WERI-Rb-1 (cell line): ENCODE results near the gene ASS1.

ENCODE experiments used
- DNase-seq: peaks from one replicate; pipeline ENCODE4 v3.0.0-alpha.2; 2020
- H3K27ac ChIP-seq: fragments of 250-450 bp; sonication (Bioruptor Pico); 2 replicates; pipeline ENCODE4 v1.5.1; 2020; ENCODE audit warnings: mild to moderate bottlenecking, moderate library complexity
- H3K27me3 ChIP-seq: fragments of 250-450 bp; sonication (Bioruptor Pico); 2 replicates; pipeline ENCODE4 v1.5.1; 2021; ENCODE audit warnings: mild to moderate bottlenecking, low read depth, moderate library complexity; ENCODE audit not compliant: insufficient read depth, severe bottlenecking
- H3K36me3 ChIP-seq: fragments of 250-450 bp; sonication (Bioruptor Pico); 2 replicates; pipeline ENCODE4 v1.5.1; 2020; ENCODE audit warnings: mild to moderate bottlenecking, moderate library complexity
- H3K4me3 ChIP-seq: 2 replicates; pipeline ENCODE4 v1.5.1; 2011; ENCODE audit warnings: low read depth, mild to moderate bottlenecking, control low read depth, low read length
- H3K9me3 ChIP-seq: fragments of 250-450 bp; sonication (Bioruptor Pico); 2 replicates; pipeline ENCODE4 v1.5.1; 2021; ENCODE audit warnings: mild to moderate bottlenecking, moderate library complexity; ENCODE audit not compliant: severe bottlenecking
- CTCF ChIP-seq: IDR thresholded peaks from 2 replicates; pipeline ENCODE4 v1.5.1; 2011; ENCODE audit warnings: low read depth, mild to moderate bottlenecking, control low read depth, inconsistent platforms, low read length

The ASS1 gene

GRCh38 chr9:130421154-130421801, 23.5 kb upstream of the ASS1 start:
- H3K9me3 ChIP-seq: no peaks in the 10 kb centered on the region
- no peaks in the 10 kb centered on the region for H3K27me3 ChIP-seq
- H3K36me3 ChIP-seq: no peaks in the 10 kb centered on the region
- no peak for DNase-seq
- no peak overlapping the region for H3K4me3 ChIP-seq
- peak overlapping the region; percentile 15 for H3K27ac ChIP-seq
- TF ChIP-seq CTCF: no peak

- no peak for TF ChIP-seq CTCF
- peak; percentile 95 for DNase-seq
- Histone ChIP-seq H3K27ac (peak overlapping the region; percentile 15), H3K9me3 (no peaks in the 10 kb centered on the region), H3K27me3 (no peaks in the 10 kb centered on the region), H3K4me3 (no peak overlapping the region), H3K36me3 (no peaks in the 10 kb centered on the region)
Measured at GRCh38 chr9:130421802-130422276, 22.9 kb upstream of the ASS1 start.

- Histone ChIP-seq H3K36me3 (no peaks in the 10 kb centered on the region), H3K27me3 (no peaks in the 10 kb centered on the region)
Measured at GRCh38 chr9:130422546-130422945, 22.2 kb upstream of the ASS1 start.

GRCh38 chr9:130423272-130423671, 21.5 kb upstream of the ASS1 start:
- Histone ChIP-seq H3K4me3 (no peak overlapping the region), H3K36me3 (no peaks in the 10 kb centered on the region), H3K27ac (no peak overlapping the region), H3K9me3 (no peaks in the 10 kb centered on the region), H3K27me3 (no peaks in the 10 kb centered on the region)
- DNase-seq: peak; percentile 54
- no peak for TF ChIP-seq CTCF

More at GRCh38 chr9:130422546-130422945, 22.2 kb upstream of the ASS1 start:
- H3K9me3 ChIP-seq: no peaks in the 10 kb centered on the region
- no peak overlapping the region for H3K4me3 ChIP-seq
- DNase-seq: peak; percentile 9
- no peak overlapping the region for H3K27ac ChIP-seq
- no peak for TF ChIP-seq CTCF

- H3K27me3 ChIP-seq: no peaks in the 10 kb centered on the region
- no peaks in the 10 kb centered on the region for H3K9me3 ChIP-seq
- no peak for TF ChIP-seq CTCF
- no peak overlapping the region for H3K27ac ChIP-seq
- H3K36me3 ChIP-seq: no peaks in the 10 kb centered on the region
- H3K4me3 ChIP-seq: no peak overlapping the region
- DNase-seq: no peak
Measured at GRCh38 chr9:130424595-130425454, 19.9 kb upstream of the ASS1 start.
